ENCODE results near the gene CFI.

The CFI gene

DNA sequence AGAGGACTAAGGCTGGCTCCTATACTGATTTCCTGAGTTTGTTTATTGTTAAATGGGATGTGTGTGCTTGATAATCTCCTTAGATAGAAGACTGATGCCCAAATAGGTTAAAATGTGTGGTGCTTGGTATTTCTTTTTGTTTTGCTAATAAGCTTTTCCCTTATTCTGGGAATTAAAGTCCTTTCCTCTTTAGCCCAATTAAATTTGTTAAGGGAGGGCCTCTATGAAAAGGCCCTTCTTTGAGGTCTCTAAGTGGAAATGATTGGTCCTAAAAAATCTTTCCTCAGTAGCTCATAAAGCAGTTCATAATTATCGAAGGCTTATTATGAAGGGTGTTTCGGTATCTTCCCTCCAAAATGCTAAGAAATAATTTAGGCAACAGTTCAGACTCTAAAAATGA lies 25.9 kb upstream of the CFI start, which contains the start of gene RRH:
Gene RRH, plus strand, starts transcription at position 301 of the 400 bp plus-strand sequence. Its CDS starts 56 bp downstream, at position 357.
- TF ChIP-seq, protein P1, sequence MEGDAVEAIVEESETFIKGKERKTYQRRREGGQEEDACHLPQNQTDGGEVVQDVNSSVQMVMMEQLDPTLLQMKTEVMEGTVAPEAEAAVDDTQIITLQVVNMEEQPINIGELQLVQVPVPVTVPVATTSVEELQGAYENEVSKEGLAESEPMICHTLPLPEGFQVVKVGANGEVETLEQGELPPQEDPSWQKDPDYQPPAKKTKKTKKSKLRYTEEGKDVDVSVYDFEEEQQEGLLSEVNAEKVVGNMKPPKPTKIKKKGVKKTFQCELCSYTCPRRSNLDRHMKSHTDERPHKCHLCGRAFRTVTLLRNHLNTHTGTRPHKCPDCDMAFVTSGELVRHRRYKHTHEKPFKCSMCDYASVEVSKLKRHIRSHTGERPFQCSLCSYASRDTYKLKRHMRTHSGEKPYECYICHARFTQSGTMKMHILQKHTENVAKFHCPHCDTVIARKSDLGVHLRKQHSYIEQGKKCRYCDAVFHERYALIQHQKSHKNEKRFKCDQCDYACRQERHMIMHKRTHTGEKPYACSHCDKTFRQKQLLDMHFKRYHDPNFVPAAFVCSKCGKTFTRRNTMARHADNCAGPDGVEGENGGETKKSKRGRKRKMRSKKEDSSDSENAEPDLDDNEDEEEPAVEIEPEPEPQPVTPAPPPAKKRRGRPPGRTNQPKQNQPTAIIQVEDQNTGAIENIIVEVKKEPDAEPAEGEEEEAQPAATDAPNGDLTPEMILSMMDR (IDR thresholded peaks at IDR 0.05): no peak
- no peak for TF ChIP-seq ZFX (IDR thresholded peaks at IDR 0.05; ENCODE audit: borderline replicate concordance)
- H3K27ac ChIP-seq: no peak within 1 kb of the TSS

GRCh38 chr4:109826719-109827118 lies 24.9 kb upstream of the CFI start:
- TF ChIP-seq ZFX (IDR thresholded peaks at IDR 0.05; ENCODE audit: borderline replicate concordance): no peak
- TF ChIP-seq, protein P1 (IDR thresholded peaks at IDR 0.05): peak; percentile 68
- H3K27ac ChIP-seq: no peak overlapping the region

GRCh38 chr4:109821185-109821584 lies 19.4 kb upstream of the CFI start:
- H3K27ac ChIP-seq: no peak overlapping the region
- no peak for TF ChIP-seq ZFX (IDR thresholded peaks at IDR 0.05; ENCODE audit: borderline replicate concordance)
- TF ChIP-seq, protein P1 (IDR thresholded peaks at IDR 0.05): no peak

- TF ChIP-seq ZFX (IDR thresholded peaks at IDR 0.05; ENCODE audit: borderline replicate concordance): no peak
- TF ChIP-seq, protein P1 (IDR thresholded peaks at IDR 0.05): no peak
Measured at GRCh38 chr4:109820563-109820962, 18.8 kb upstream of the CFI start.

DNA sequence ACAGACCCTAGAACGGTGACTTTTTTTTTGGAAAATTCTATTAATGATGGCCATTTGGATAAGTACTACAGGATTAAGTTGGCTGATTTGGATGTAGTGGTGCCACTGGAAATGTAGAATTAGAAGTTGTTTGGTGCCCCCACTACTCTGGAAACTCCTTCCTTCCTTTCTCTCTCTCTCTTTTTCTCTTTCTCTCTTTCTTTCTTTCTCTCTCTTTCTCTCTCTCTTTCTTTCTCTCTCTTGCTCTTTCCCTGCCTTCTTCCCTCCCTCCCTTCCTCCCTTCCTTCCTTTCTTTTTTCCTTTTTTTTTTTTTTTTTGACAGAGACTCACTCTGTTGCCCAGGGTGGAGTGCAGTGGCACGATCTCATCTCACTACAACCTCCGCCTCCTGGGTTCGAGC lies 16.5 kb upstream of the CFI start:
- H3K27ac ChIP-seq: no peak overlapping the region
- TF ChIP-seq ZFX (IDR thresholded peaks at IDR 0.05; ENCODE audit: borderline replicate concordance): no peak
- TF ChIP-seq, protein P1 (IDR thresholded peaks at IDR 0.05): no peak

More at GRCh38 chr4:109820563-109820962, 18.8 kb upstream of the CFI start:
- no peak overlapping the region for H3K27ac ChIP-seq

GRCh38 chr4:109816894-109817293 lies 15.1 kb upstream of the CFI start:
- no peak for TF ChIP-seq ZFX (IDR thresholded peaks at IDR 0.05; ENCODE audit: borderline replicate concordance)
- TF ChIP-seq, protein P1 (IDR thresholded peaks at IDR 0.05): no peak

GRCh38 chr4:109816082-109816442 lies 14.3 kb upstream of the CFI start:
- peak overlapping the region; percentile 86 for H3K27ac ChIP-seq
- TF ChIP-seq, protein P1 (IDR thresholded peaks at IDR 0.05): no peak
- no peak for TF ChIP-seq ZFX (IDR thresholded peaks at IDR 0.05; ENCODE audit: borderline replicate concordance)

More at GRCh38 chr4:109816894-109817293, 15.1 kb upstream of the CFI start:
- H3K27ac ChIP-seq: no peak overlapping the region

Measured in 22Rv1 (cell line).